SK-N-SH (cell line): ENCODE results near the gene ATP2B1.

ENCODE experiments used
- EP300 ChIP-seq, 2 experiments: IDR thresholded peaks; 2 replicates each; pipeline versions ENCODE4 v1.4.0 to v1.6.1; 2012; ENCODE audit warnings: borderline replicate concordance in 1 of 2, low read depth in 1 of 2, low read length in 1 of 2
- RAD21 ChIP-seq: IDR thresholded peaks from 2 replicates; pipeline ENCODE4 v1.6.1; 2012; ENCODE audit warnings: mild to moderate bottlenecking, low read length
- TF ChIP-seq, protein P1 (sequence below): fragments of 200-600 bp; sonication (generic); IDR thresholded peaks from 2 replicates; pipeline ENCODE4 v1.6.1; 2017; ENCODE audit warnings: antibody characterized with exemption, mild to moderate bottlenecking, moderate library complexity
- TF ChIP-seq, protein P2 (sequence below): fragments of 150-350 bp; IDR thresholded peaks from 2 replicates; pipeline ENCODE4 v1.6.1; 2017; ENCODE audit warnings: antibody characterized with exemption, low read length, low read depth, borderline replicate concordance

GRCh38 chr12:89695100-89695499 lies 13.5 kb downstream of the ATP2B1 start:
- TF ChIP-seq, protein P1, sequence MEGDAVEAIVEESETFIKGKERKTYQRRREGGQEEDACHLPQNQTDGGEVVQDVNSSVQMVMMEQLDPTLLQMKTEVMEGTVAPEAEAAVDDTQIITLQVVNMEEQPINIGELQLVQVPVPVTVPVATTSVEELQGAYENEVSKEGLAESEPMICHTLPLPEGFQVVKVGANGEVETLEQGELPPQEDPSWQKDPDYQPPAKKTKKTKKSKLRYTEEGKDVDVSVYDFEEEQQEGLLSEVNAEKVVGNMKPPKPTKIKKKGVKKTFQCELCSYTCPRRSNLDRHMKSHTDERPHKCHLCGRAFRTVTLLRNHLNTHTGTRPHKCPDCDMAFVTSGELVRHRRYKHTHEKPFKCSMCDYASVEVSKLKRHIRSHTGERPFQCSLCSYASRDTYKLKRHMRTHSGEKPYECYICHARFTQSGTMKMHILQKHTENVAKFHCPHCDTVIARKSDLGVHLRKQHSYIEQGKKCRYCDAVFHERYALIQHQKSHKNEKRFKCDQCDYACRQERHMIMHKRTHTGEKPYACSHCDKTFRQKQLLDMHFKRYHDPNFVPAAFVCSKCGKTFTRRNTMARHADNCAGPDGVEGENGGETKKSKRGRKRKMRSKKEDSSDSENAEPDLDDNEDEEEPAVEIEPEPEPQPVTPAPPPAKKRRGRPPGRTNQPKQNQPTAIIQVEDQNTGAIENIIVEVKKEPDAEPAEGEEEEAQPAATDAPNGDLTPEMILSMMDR: no peak
- no peak for TF ChIP-seq RAD21
- TF ChIP-seq EP300 (IDR thresholded peaks at IDR 0.05; ENCODE audit: borderline replicate concordance in 1 of 2, low read depth in 1 of 2, low read length in 1 of 2): no peak
- TF ChIP-seq, protein P2, sequence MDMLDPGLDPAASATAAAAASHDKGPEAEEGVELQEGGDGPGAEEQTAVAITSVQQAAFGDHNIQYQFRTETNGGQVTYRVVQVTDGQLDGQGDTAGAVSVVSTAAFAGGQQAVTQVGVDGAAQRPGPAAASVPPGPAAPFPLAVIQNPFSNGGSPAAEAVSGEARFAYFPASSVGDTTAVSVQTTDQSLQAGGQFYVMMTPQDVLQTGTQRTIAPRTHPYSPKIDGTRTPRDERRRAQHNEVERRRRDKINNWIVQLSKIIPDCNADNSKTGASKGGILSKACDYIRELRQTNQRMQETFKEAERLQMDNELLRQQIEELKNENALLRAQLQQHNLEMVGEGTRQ: no peak
